Loucy (cell line): ENCODE measurements around the gene PRRG3.

Experiments used
- H2AFZ ChIP-seq: fragments of 200-600 bp; sonication (generic); 2 replicates; pipeline ENCODE4 v1.6.0; 2016; ENCODE audit warnings: antibody characterized with exemption, mild to moderate bottlenecking, low read length, moderate library complexity
- H3F3A ChIP-seq: fragments of 200-600 bp; 2 replicates; pipeline ENCODE4 v1.6.0; 2016; ENCODE audit warnings: antibody characterized with exemption, low read depth, mild to moderate bottlenecking
- H3K27me3 ChIP-seq: fragments of 200-600 bp; sonication (generic); 2 replicates; pipeline ENCODE4 v1.6.1; 2014; ENCODE audit warnings: low read length, mild to moderate bottlenecking; ENCODE audit not compliant: insufficient read depth, poor library complexity, severe bottlenecking
- H3K36me3 ChIP-seq: fragments of 200-600 bp; sonication (generic); 2 replicates; pipeline ENCODE4 v1.6.1; 2016; ENCODE audit warnings: low read length; ENCODE audit not compliant: insufficient read depth
- H3K4me1 ChIP-seq: fragments of 200-600 bp; sonication (generic); 2 replicates; pipeline ENCODE4 v1.5.1; 2014; ENCODE audit warnings: low read length, mild to moderate bottlenecking; ENCODE audit not compliant: insufficient read depth, poor library complexity, severe bottlenecking
- H3K4me2 ChIP-seq: fragments of 200-600 bp; sonication (generic); 2 replicates; pipeline ENCODE4 v1.6.0; 2014; ENCODE audit warnings: antibody characterized with exemption, low read length, low read depth, mild to moderate bottlenecking; ENCODE audit not compliant: poor library complexity, severe bottlenecking
- H3K4me3 ChIP-seq: fragments of 200-600 bp; sonication (generic); 2 replicates; pipeline ENCODE4 v1.5.1; 2014; ENCODE audit warnings: low read length, mild to moderate bottlenecking, mixed read lengths; ENCODE audit not compliant: poor library complexity, severe bottlenecking
- H3K79me2 ChIP-seq: fragments of 200-600 bp; sonication (generic); 2 replicates; pipeline ENCODE4 v1.6.1; 2014; ENCODE audit warnings: low read length; ENCODE audit not compliant: insufficient read depth
- H3K9ac ChIP-seq: fragments of 200-600 bp; sonication (generic); 2 replicates; pipeline ENCODE4 v1.6.0; 2014; ENCODE audit warnings: mild to moderate bottlenecking, low read depth, low read length, moderate library complexity; ENCODE audit not compliant: poor library complexity, severe bottlenecking
- H3K9me2 ChIP-seq: fragments of 200-600 bp; sonication (generic); replicated peaks from 2 replicates; pipeline ENCODE4 v1.6.1; 2016; ENCODE audit warnings: low read depth, low read length, mixed read lengths
- H3K9me3 ChIP-seq: fragments of 200-600 bp; sonication (generic); 2 replicates; pipeline ENCODE4 v1.6.1; 2014; ENCODE audit warnings: mild to moderate bottlenecking, antibody characterized with exemption, low read length, low read depth; ENCODE audit not compliant: insufficient read depth
- H4K20me1 ChIP-seq: fragments of 200-600 bp; sonication (generic); 2 replicates; pipeline ENCODE4 v1.6.0; 2014; ENCODE audit warnings: antibody characterized with exemption, low read length, mild to moderate bottlenecking; ENCODE audit not compliant: insufficient read depth, poor library complexity, severe bottlenecking
- EZH2phosphoT487 ChIP-seq: fragments of 200-600 bp; IDR thresholded peaks from 2 replicates; pipeline ENCODE4 v1.6.1; 2018; ENCODE audit warnings: antibody characterized with exemption, mild to moderate bottlenecking, moderate library complexity, borderline replicate concordance
- TF ChIP-seq, protein P1 (sequence below): fragments of 200-600 bp; sonication (generic); conservative IDR thresholded peaks from 2 replicates; pipeline ENCODE4 v1.5.1; 2014; ENCODE audit warnings: mild to moderate bottlenecking, antibody characterized with exemption, low read length

PRRG3 gene

GRCh38 chrX:151679798-151680402, 15.4 kb upstream of the PRRG3 start:
- Histone ChIP-seq H2AFZ (no peak overlapping the region), H4K20me1 (no peaks in the 10 kb centered on the region), H3K9me2 (no peaks in the 10 kb centered on the region), H3F3A (no peaks in the 10 kb centered on the region), H3K27me3 (no peaks in the 10 kb centered on the region), H3K79me2 (no peaks in the 10 kb centered on the region), H3K9me3 (no peaks in the 10 kb centered on the region), H3K4me1 (no peaks in the 10 kb centered on the region), H3K4me3 (no peak overlapping the region), H3K36me3 (no peaks in the 10 kb centered on the region), H3K9ac (no peak overlapping the region), H3K4me2 (no peak overlapping the region)
- no peak for TF ChIP-seq EZH2phosphoT487
- TF ChIP-seq, protein P1, sequence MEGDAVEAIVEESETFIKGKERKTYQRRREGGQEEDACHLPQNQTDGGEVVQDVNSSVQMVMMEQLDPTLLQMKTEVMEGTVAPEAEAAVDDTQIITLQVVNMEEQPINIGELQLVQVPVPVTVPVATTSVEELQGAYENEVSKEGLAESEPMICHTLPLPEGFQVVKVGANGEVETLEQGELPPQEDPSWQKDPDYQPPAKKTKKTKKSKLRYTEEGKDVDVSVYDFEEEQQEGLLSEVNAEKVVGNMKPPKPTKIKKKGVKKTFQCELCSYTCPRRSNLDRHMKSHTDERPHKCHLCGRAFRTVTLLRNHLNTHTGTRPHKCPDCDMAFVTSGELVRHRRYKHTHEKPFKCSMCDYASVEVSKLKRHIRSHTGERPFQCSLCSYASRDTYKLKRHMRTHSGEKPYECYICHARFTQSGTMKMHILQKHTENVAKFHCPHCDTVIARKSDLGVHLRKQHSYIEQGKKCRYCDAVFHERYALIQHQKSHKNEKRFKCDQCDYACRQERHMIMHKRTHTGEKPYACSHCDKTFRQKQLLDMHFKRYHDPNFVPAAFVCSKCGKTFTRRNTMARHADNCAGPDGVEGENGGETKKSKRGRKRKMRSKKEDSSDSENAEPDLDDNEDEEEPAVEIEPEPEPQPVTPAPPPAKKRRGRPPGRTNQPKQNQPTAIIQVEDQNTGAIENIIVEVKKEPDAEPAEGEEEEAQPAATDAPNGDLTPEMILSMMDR = no peak

- H3K4me3 ChIP-seq = no peak overlapping the region
- no peaks in the 10 kb centered on the region for H4K20me1 ChIP-seq
- TF ChIP-seq, protein P1 = peak; percentile 69
- no peak for TF ChIP-seq EZH2phosphoT487
- H3K4me1 ChIP-seq = no peaks in the 10 kb centered on the region
- H3K9ac ChIP-seq = no peak overlapping the region
- H3K79me2 ChIP-seq = no peaks in the 10 kb centered on the region
- H3K9me3 ChIP-seq = no peaks in the 10 kb centered on the region
- H3K4me2 ChIP-seq = no peak overlapping the region
- H3K27me3 ChIP-seq = no peaks in the 10 kb centered on the region
- no peaks in the 10 kb centered on the region for H3K36me3 ChIP-seq
- H3F3A ChIP-seq = no peaks in the 10 kb centered on the region
- no peak overlapping the region for H2AFZ ChIP-seq
- no peaks in the 10 kb centered on the region for H3K9me2 ChIP-seq
Observed at GRCh38 chrX:151680805-151681204, 14.5 kb upstream of the PRRG3 start.

GRCh38 chrX:151687635-151688034, 7.6 kb upstream of the PRRG3 start:
- TF ChIP-seq EZH2phosphoT487 = no peak
- TF ChIP-seq, protein P1 = no peak
- H4K20me1 ChIP-seq = no peaks in the 10 kb centered on the region
- H3K9ac ChIP-seq = no peak overlapping the region
- no peak overlapping the region for H2AFZ ChIP-seq
- H3K4me3 ChIP-seq = no peak overlapping the region
- no peaks in the 10 kb centered on the region for H3K9me3 ChIP-seq
- H3K4me2 ChIP-seq = no peak overlapping the region
- H3K9me2 ChIP-seq = no peaks in the 10 kb centered on the region
- no peaks in the 10 kb centered on the region for H3K27me3 ChIP-seq
- no peaks in the 10 kb centered on the region for H3K36me3 ChIP-seq
- H3F3A ChIP-seq = no peaks in the 10 kb centered on the region
- H3K4me1 ChIP-seq = no peaks in the 10 kb centered on the region
- H3K79me2 ChIP-seq = no peaks in the 10 kb centered on the region
